BJ (cell line): ENCODE data around the gene TNFAIP6. TPM values are rescaled to one million over a fixed set of nuclear protein-coding genes. Genes with fewer than 3 reads are reported as not detected.

Experiments
- CTCF ChIA-PET: fragments of 350-600 bp; formaldehyde crosslinking; extraction: SDS; loops from one replicate; lab custom pipeline; 2021; ENCODE audit warnings: antibody characterized with exemption, inconsistent platforms; lab: Yijun Ruan, JAX
- POLR2A ChIA-PET: fragments of 300-600 bp; sonication (Branson Sonifier 250); formaldehyde crosslinking; extraction: SDS; loops from one replicate; lab custom pipeline; 2021; ENCODE audit warnings: antibody characterized with exemption; lab: Charles Lee
- DNase-seq: peaks from one replicate; pipeline ENCODE4 v3.0.0-alpha.2; 2011; ENCODE audit warnings: low read depth
- H3K27me3 ChIP-seq: 2 replicates; pipeline ENCODE4 v1.6.0; 2011; ENCODE audit warnings: low read length; ENCODE audit not compliant: control insufficient read depth, insufficient read depth
- H3K36me3 ChIP-seq: 2 replicates; pipeline ENCODE4 v1.5.1; 2011; ENCODE audit warnings: low read length; ENCODE audit not compliant: control insufficient read depth, insufficient read depth
- H3K4me3 ChIP-seq: 2 replicates; pipeline ENCODE4 v1.5.1; 2011; ENCODE audit warnings: low read depth, mild to moderate bottlenecking, control low read depth, low read length
- polyA plus RNA-seq: library from polyadenylated mRNA; depleted of rRNA; stranded (reverse); fragments of >200 nt; gene quantifications from 2 replicates; pipeline ENCODE4 v1.2.3, GENCODE V29; 2011
- TF ChIP-seq, protein P1 (sequence below): IDR thresholded peaks from 2 replicates; pipeline ENCODE4 v1.5.1; 2011; ENCODE audit warnings: low read depth, mild to moderate bottlenecking, control low read depth, inconsistent platforms, low read length, moderate library complexity; ENCODE audit not compliant: insufficient read depth

TNFAIP6 gene
- polyA plus RNA-seq, 1 experiment, result 2.1 TPM

GRCh38 chr2:151359768-151360461 is 2.5 kb downstream of the TNFAIP6 start:
- H3K4me3 ChIP-seq, result no peak overlapping the region
- no peaks in the 10 kb centered on the region for H3K36me3 ChIP-seq
- no peaks in the 10 kb centered on the region for H3K27me3 ChIP-seq
- ChIA-PET POLR2A (no interaction called here), CTCF (no interaction called here)
- TF ChIP-seq, protein P1, sequence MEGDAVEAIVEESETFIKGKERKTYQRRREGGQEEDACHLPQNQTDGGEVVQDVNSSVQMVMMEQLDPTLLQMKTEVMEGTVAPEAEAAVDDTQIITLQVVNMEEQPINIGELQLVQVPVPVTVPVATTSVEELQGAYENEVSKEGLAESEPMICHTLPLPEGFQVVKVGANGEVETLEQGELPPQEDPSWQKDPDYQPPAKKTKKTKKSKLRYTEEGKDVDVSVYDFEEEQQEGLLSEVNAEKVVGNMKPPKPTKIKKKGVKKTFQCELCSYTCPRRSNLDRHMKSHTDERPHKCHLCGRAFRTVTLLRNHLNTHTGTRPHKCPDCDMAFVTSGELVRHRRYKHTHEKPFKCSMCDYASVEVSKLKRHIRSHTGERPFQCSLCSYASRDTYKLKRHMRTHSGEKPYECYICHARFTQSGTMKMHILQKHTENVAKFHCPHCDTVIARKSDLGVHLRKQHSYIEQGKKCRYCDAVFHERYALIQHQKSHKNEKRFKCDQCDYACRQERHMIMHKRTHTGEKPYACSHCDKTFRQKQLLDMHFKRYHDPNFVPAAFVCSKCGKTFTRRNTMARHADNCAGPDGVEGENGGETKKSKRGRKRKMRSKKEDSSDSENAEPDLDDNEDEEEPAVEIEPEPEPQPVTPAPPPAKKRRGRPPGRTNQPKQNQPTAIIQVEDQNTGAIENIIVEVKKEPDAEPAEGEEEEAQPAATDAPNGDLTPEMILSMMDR, result no peak
- DNase-seq, result no peak

DNA sequence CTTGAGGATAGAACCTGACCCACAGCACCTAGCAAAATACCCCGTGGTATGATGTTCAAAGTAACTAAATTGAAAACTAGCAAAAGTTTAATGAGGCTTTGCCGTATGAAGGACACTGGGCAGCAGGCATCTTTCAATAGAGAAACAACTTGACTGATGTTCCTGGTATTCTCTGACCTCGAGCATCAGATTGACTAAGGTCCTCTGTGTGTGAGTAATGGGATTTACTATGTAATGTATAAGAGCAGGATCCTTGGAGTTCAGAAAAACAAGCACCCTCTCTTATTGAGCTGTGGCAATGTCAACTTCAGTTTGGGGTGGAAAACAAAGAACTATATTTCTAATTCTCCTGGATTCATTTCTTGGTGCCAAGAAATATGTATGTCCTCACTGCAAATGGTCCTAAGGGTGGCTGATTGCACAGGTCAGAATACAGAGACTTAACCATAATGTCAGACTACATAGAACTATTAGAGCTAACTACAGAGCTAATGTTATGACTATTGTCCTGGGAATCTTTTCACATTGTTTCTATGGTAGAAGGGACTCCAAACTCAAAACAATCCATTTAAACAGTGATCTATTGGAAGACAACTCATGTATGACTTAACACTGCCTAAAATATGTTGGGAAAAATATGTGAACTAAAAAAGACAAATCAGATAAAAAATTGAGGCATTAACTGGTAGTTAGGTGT is 4.4 kb downstream of the TNFAIP6 start:
- TF ChIP-seq, protein P1, result no peak

DNA sequence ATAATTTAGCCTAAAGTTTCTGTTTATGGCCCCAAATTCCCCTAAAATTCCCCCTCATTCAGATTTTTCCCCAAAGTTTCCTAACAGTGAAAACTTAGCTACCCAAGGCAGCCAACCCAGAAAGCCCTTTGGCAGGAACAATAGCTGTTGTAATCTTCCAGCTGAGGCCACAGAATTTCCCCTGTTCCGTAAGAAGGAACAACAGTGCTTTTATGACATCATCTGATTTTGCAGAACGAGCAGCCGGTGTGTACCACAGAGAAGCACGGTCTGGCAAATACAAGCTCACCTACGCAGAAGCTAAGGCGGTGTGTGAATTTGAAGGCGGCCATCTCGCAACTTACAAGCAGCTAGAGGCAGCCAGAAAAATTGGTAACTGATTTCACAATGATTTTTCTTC is 6.3 kb downstream of the TNFAIP6 start:
- Histone ChIP-seq H3K36me3 (no peaks in the 10 kb centered on the region), H3K27me3 (no peaks in the 10 kb centered on the region), H3K4me3 (no peak overlapping the region)
- DNase-seq, result no peak
- POLR2A ChIA-PET, result no interaction called here
- CTCF ChIA-PET, result interaction anchor here (0.7 kb wide), 2 partner anchors 278 to 973 kb away, joined by 3 to 4 read pairs; no protein-coding TSS in a partner anchor
- TF ChIP-seq, protein P1, result no peak

More for the DNA sequence above, 4.4 kb downstream of the TNFAIP6 start:
- H3K36me3 ChIP-seq, result no peaks in the 10 kb centered on the region
- no peaks in the 10 kb centered on the region for H3K27me3 ChIP-seq
- CTCF ChIA-PET, result no interaction called here
- DNase-seq, result no peak
- H3K4me3 ChIP-seq, result no peak overlapping the region
- POLR2A ChIA-PET, result no interaction called here

- TF ChIP-seq, protein P1, result no peak
- ChIA-PET CTCF (no interaction called here), POLR2A (interaction anchor here (0.6 kb wide), 2 partner anchors 460 to 1859 kb away, joined by 4 read pairs; partner anchors contain the start of gene ARL5A)
- no peak for DNase-seq
- Histone ChIP-seq H3K27me3 (no peaks in the 10 kb centered on the region), H3K4me3 (no peak overlapping the region), H3K36me3 (no peaks in the 10 kb centered on the region)
Observed at GRCh38 chr2:151367571-151367970, 10.2 kb downstream of the TNFAIP6 start.

DNA sequence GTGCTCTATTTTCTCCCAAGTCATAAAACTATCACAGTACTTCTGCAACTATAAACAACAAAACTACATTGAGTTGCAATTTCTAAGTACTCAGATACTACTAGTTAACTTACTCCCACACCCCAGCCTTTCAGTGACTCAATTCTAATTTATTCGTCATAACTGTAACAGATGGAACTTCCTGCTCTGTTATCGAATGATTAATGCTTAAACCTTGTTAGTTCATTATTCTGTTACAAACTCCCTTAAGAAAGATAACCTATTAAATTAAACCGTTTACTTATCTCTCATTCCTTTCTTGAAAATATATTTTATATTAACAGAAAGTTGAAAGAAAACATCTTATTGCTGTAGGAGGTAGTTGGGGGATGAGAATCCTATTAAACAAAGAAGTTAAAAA is 17.0 kb downstream of the TNFAIP6 start:
- TF ChIP-seq, protein P1, result no peak
- POLR2A ChIA-PET, result no interaction called here
- no peaks in the 10 kb centered on the region for H3K36me3 ChIP-seq
- CTCF ChIA-PET, result no interaction called here
- no peaks in the 10 kb centered on the region for H3K27me3 ChIP-seq
- peak; percentile 80 for DNase-seq
- no peak overlapping the region for H3K4me3 ChIP-seq
